GM12878 (cell line): Measurements from ENCODE around the gene MROH8. TPM values are rescaled to one million over a fixed set of nuclear protein-coding genes. Genes with fewer than 3 reads are reported as not detected.

Experiments
- ATAC-seq: fragments of 200-7000 bp; cut with Tn5 transposase; 3 replicates; pipeline ENCODE4 v1.9.1; 2020; ENCODE audit warnings: mild to moderate bottlenecking, moderate library complexity
- BruUV-seq: library from RNA; stranded (reverse); fragments of 400-500 nt; replicated peaks from 2 replicates; lab custom pipeline; 2021; lab: Mats Ljungman, UMichigan
- CTCF ChIA-PET: fragments of 300-600 bp; sonication (Branson Sonifier 250); formaldehyde crosslinking; extraction: SDS; loops from one replicate; lab custom pipeline; 2021; ENCODE audit warnings: inconsistent platforms; lab: Yijun Ruan, JAX
- POLR2A ChIA-PET: fragments of 350-600 bp; formaldehyde crosslinking; extraction: SDS; loops from one replicate; lab custom pipeline; 2021; ENCODE audit warnings: inconsistent platforms; lab: Charles Lee
- RAD21 ChIA-PET: fragments of 300-600 bp; sonication (Branson Sonifier 250); formaldehyde crosslinking; loops from one replicate; lab custom pipeline; 2023; ENCODE audit warnings: antibody characterized with exemption; ENCODE audit not compliant: unreplicated experiment; lab: Charles Lee
- SMC1A ChIA-PET: fragments of 300-600 bp; sonication (Branson Sonifier 250); formaldehyde crosslinking; loops from one replicate; lab custom pipeline; 2023; ENCODE audit not compliant: unreplicated experiment, uncharacterized antibody; lab: Charles Lee
- DNase-seq: peaks from one replicate; pipeline ENCODE4 v3.0.0-alpha.2; 2011; ENCODE audit warnings: low read depth, low spot score
- FAIRE-seq: peaks from 3 replicates; lab custom pipeline; 2011; peaks lifted over from hg19 to GRCh38; lab: Jason Lieb, UNC
- H2AFZ ChIP-seq: 2 replicates; pipeline ENCODE4 v1.6.0; 2011; ENCODE audit warnings: low read depth, low read length, control low read depth; ENCODE audit not compliant: control insufficient read depth
- H3K27ac ChIP-seq: 2 replicates; pipeline ENCODE4 v1.5.1; 2011; ENCODE audit warnings: control low read depth; ENCODE audit not compliant: control insufficient read depth, insufficient read depth
- H3K27me3 ChIP-seq, 2 experiments: replicated peaks in 1 of 2; 2 replicates each; pipeline versions ENCODE4 v1.6.0 to v1.6.1; 2011; ENCODE audit warnings: low read length in 1 of 2; ENCODE audit not compliant: control insufficient read depth in 2 of 2, insufficient read depth in 2 of 2
- H3K36me3 ChIP-seq, 2 experiments: 2 replicates each; pipeline ENCODE4 v1.5.1; 2011; ENCODE audit warnings: low read length in 1 of 2; ENCODE audit not compliant: control insufficient read depth in 2 of 2, insufficient read depth in 2 of 2
- H3K4me1 ChIP-seq: 2 replicates; pipeline ENCODE4 v1.6.1; 2011; ENCODE audit warnings: mild to moderate bottlenecking, low read length, moderate library complexity, mixed read lengths; ENCODE audit not compliant: control insufficient read depth, insufficient read depth
- H3K4me2 ChIP-seq: 2 replicates; pipeline ENCODE4 v1.6.0; 2011; ENCODE audit warnings: control low read depth; ENCODE audit not compliant: control insufficient read depth, insufficient read depth
- H3K4me3 ChIP-seq: fragments of 200-600 bp; sonication (generic); 2 replicates; pipeline ENCODE4 v1.5.1; 2016
- H3K79me2 ChIP-seq: 2 replicates; pipeline ENCODE4 v1.6.0; 2011; ENCODE audit warnings: low read length; ENCODE audit not compliant: control insufficient read depth, insufficient read depth
- H3K9ac ChIP-seq: 2 replicates; pipeline ENCODE4 v1.8.0; 2011; ENCODE audit warnings: low read length, control low read depth, mixed read lengths; ENCODE audit not compliant: control insufficient read depth, insufficient read depth
- H3K9me3 ChIP-seq: replicated peaks from 3 replicates; pipeline ENCODE4 v1.5.1; 2011; ENCODE audit warnings: mild to moderate bottlenecking, low read length; ENCODE audit not compliant: control insufficient read depth, insufficient read depth
- H4K20me1 ChIP-seq: 2 replicates; pipeline ENCODE4 v1.6.0; 2011; ENCODE audit not compliant: control insufficient read depth, insufficient read depth
- BCL11A ChIP-seq: IDR thresholded peaks from 2 replicates; pipeline ENCODE4 v1.6.1; 2011; ENCODE audit warnings: low read depth, low read length
- BCL3 ChIP-seq: IDR thresholded peaks from 2 replicates; pipeline ENCODE4 v1.6.1; 2011; ENCODE audit warnings: borderline replicate concordance, low read depth, mild to moderate bottlenecking, moderate library complexity, low read length; ENCODE audit not compliant: insufficient read depth, poor library complexity, severe bottlenecking
- CTCF ChIP-seq, 3 experiments: IDR thresholded peaks in 2 of 3; conservative IDR thresholded peaks in 1 of 3; 2 replicates each; pipeline ENCODE4 v1.5.1; 2011; ENCODE audit warnings: low read depth in 3 of 3, low read length in 3 of 3, mild to moderate bottlenecking in 3 of 3, control low read depth in 2 of 3, moderate library complexity in 2 of 3, inconsistent platforms in 1 of 3, mixed read lengths in 1 of 3; ENCODE audit not compliant: control insufficient read depth in 2 of 3, insufficient read depth in 1 of 3; ENCODE audit errors: extremely low read depth in 1 of 3
- FOXK2 ChIP-seq: fragments of 450-650 bp; IDR thresholded peaks from 2 replicates; pipeline ENCODE4 v1.6.1; 2017; ENCODE audit warnings: mild to moderate bottlenecking, moderate library complexity
- GATAD2B ChIP-seq: fragments of 450-650 bp; conservative IDR thresholded peaks from 2 replicates; pipeline ENCODE4 v1.6.1; 2017; ENCODE audit warnings: low read depth, mild to moderate bottlenecking, moderate library complexity
- JUNB ChIP-seq: IDR thresholded peaks from 2 replicates; pipeline ENCODE4 v1.6.1; 2016; ENCODE audit warnings: antibody characterized with exemption, mild to moderate bottlenecking
- NFXL1 ChIP-seq: fragments of 450-650 bp; IDR thresholded peaks from 2 replicates; pipeline ENCODE4 v1.6.1; 2017; ENCODE audit warnings: antibody characterized with exemption, mild to moderate bottlenecking, borderline replicate concordance
- SMC3 ChIP-seq: IDR thresholded peaks from 2 replicates; pipeline ENCODE4 v1.6.1; 2011; ENCODE audit warnings: low read length, improper control_type of control experiment, borderline replicate concordance
- SP1 ChIP-seq: IDR thresholded peaks from one replicate; pipeline ENCODE4 v1.6.1; 2011; ENCODE audit warnings: low read depth, low read length
- STAT1 ChIP-seq: fragments of 450-650 bp; conservative IDR thresholded peaks from 2 replicates; pipeline ENCODE4 v1.6.1; 2014; ENCODE audit warnings: antibody characterized with exemption, mild to moderate bottlenecking
- YY1 ChIP-seq: IDR thresholded peaks from 2 replicates; pipeline ENCODE4 v1.6.1; 2011; ENCODE audit warnings: low read depth, mild to moderate bottlenecking, low read length
- ZNF207 ChIP-seq: fragments of 450-650 bp; IDR thresholded peaks from 2 replicates; pipeline ENCODE4 v1.6.1; 2014; ENCODE audit warnings: antibody characterized with exemption, mild to moderate bottlenecking, borderline replicate concordance
- ZNF384 ChIP-seq: IDR thresholded peaks from 2 replicates; pipeline ENCODE4 v1.6.1; 2012; ENCODE audit warnings: low read depth, mild to moderate bottlenecking, low read length, improper control_type of control experiment, borderline replicate concordance
- ZNF592 ChIP-seq: fragments of 450-650 bp; IDR thresholded peaks from 2 replicates; pipeline ENCODE4 v1.6.1; 2017; ENCODE audit warnings: mild to moderate bottlenecking, moderate library complexity
- ZNF622 ChIP-seq: fragments of 450-650 bp; IDR thresholded peaks from 2 replicates; pipeline ENCODE4 v1.6.1; 2017; ENCODE audit warnings: mild to moderate bottlenecking, inconsistent platforms
- WGBS: methylation state at CpG from one replicate; pipeline ENCODE4 v1.1.6; 2016; ENCODE audit warnings: low lambda C conversion rate; ENCODE audit not compliant: insufficient replicate concordance, insufficient coverage; ENCODE audit errors: missing lambda C conversion rate; 5-methylcytosine and 5-hydroxymethylcytosine counted together
- in situ Hi-C: fragments of 300-500 bp; cut with MboI; formaldehyde crosslinking; loops from 9 replicates; pipeline ENCODE4 v1.14.3; 2018; ENCODE audit warnings: mixed read lengths
- intact Hi-C: fragments of 100-400 bp; cut with micrococcal nuclease; formaldehyde crosslinking; loops from one replicate; pipeline ENCODE4 v1.14.2; 2022; ENCODE audit not compliant: unreplicated experiment
- polyA plus RNA-seq, 11 experiments: library from polyadenylated mRNA; depleted of rRNA in 4 of 11; unstranded in 6 of 11; stranded (reverse) in 5 of 11; fragments of >200 nt; fragmentation: Nextera tagmentation in 4 of 11; fragmentation: Illumina TruSeq in 1 of 11; extraction: Ambion mirVana in 4 of 11; extraction: Trizol in 1 of 11; gene quantifications; 1 replicate in 1 of 11; 2 replicates in 10 of 11; pipeline versions ENCODE4 v1.2.1 to v1.2.3, GENCODE V29; 2011 to 2016; ENCODE audit warnings: inconsistent platforms in 2 of 11, missing spikeins in 2 of 11, low read depth in 1 of 11
- total RNA-seq, 4 experiments: library from RNA; depleted of rRNA in 3 of 4; stranded (reverse); fragments of >200 nt in 3 of 4; fragmentation: Illumina TruSeq in 1 of 4; extraction: Trizol in 1 of 4; gene quantifications; 2 replicates each; pipeline versions ENCODE4 v1.2.1 to v1.2.3, GENCODE V29; 2013 to 2021

Gene MROH8
- total and polyA plus RNA-seq, 10 of the 15 experiments (the other 5 are each of a cell fraction or from before 2014, with no cell fraction given) = 0.16 to 2.8 (median 1.8) TPM

GRCh38 chr20:37131486-37131885 is 47.9 kb downstream of the MROH8 start (continued):
- TF ChIP-seq BCL3 = no peak
- no peak for TF ChIP-seq SMC3
- TF ChIP-seq SP1 = no peak
- TF ChIP-seq ZNF207 = no peak
- no peak for TF ChIP-seq CTCF (IDR thresholded peaks at IDR 0.05 in 2 of 3, conservative IDR thresholded peaks at IDR 0.05 in 1 of 3; ENCODE audit: control insufficient read depth in 2 of 3, extremely low read depth in 1 of 3, insufficient read depth in 1 of 3, low read depth in 3 of 3, low read length in 3 of 3)
- TF ChIP-seq BCL11A = no peak
- TF ChIP-seq ZNF622 = no peak
- no peak for TF ChIP-seq YY1
- TF ChIP-seq GATAD2B = no peak
- TF ChIP-seq, all 136 proteins: peak for 0

GRCh38 chr20:37128803-37129202 is 50.5 kb downstream of the MROH8 start:
- no peak overlapping the region for H2AFZ ChIP-seq
- H3K36me3 ChIP-seq = no peaks in the 10 kb centered on the region
- no peak overlapping the region for H3K4me3 ChIP-seq
- ChIA-PET CTCF (no interaction called here), SMC1A (no interaction called here), POLR2A (interaction anchor here (0.7 kb wide), 1 partner anchor 1180 kb away, joined by 5 read pairs; no protein-coding TSS in a partner anchor), RAD21 (no interaction called here)
- BruUV-seq = no TSS peak
- no peaks in the 10 kb centered on the region for H4K20me1 ChIP-seq
- no peaks in the 10 kb centered on the region for H3K9me3 ChIP-seq
- no peak overlapping the region for H3K27ac ChIP-seq
- H3K4me1 ChIP-seq = no peaks in the 10 kb centered on the region
- no peaks in the 10 kb centered on the region for H3K79me2 ChIP-seq
- intact Hi-C loops = no loop called here
- no peak for ATAC-seq
- in situ Hi-C loops = no loop called here
- FAIRE-seq = no peak
- no peak for DNase-seq
- H3K4me2 ChIP-seq = no peak overlapping the region
- H3K27me3 ChIP-seq = no peaks in the 10 kb centered on the region; a peak in 1 of 4 replicates
- 26% methylated on average over 3 of the region's 3 CpGs for WGBS
- H3K9ac ChIP-seq = no peak overlapping the region
- no peak for TF ChIP-seq FOXK2
- no peak for TF ChIP-seq STAT1
- no peak for TF ChIP-seq JUNB
- TF ChIP-seq NFXL1 = no peak
- no peak for TF ChIP-seq ZNF592
- no peak for TF ChIP-seq ZNF384
- TF ChIP-seq BCL11A = no peak
